GM23248 (cell line): ENCODE measurements around the gene TICRR. TPM values are rescaled to one million over a fixed set of nuclear protein-coding genes. Genes with fewer than 3 reads are reported as not detected.
A peak's percentile ranks its signal among the peaks of the same experiment; 100 is the strongest.

ENCODE experiments used
- DNase-seq: peaks from one replicate; pipeline ENCODE4 v3.0.0-alpha.2; 2015
- H2AFZ ChIP-seq: fragments of 200-600 bp; sonication (generic); 2 replicates; pipeline ENCODE4 v1.6.1; 2016; ENCODE audit warnings: antibody characterized with exemption
- H3F3A ChIP-seq: fragments of 200-600 bp; sonication (generic); 2 replicates; pipeline ENCODE4 v1.6.1; 2016; ENCODE audit warnings: mild to moderate bottlenecking, antibody characterized with exemption, mixed run types; ENCODE audit not compliant: insufficient read depth
- H3K27ac ChIP-seq: fragments of 200-600 bp; sonication (generic); 2 replicates; pipeline ENCODE4 v1.5.1; 2016; ENCODE audit warnings: mild to moderate bottlenecking
- H3K27me3 ChIP-seq: fragments of 200-600 bp; sonication (generic); replicated peaks from 2 replicates; pipeline ENCODE4 v1.6.1; 2016; ENCODE audit warnings: mild to moderate bottlenecking; ENCODE audit not compliant: insufficient read depth
- H3K36me3 ChIP-seq: fragments of 200-600 bp; sonication (generic); 2 replicates; pipeline ENCODE4 v1.6.1; 2016; ENCODE audit warnings: low read depth, mild to moderate bottlenecking
- H3K4me1 ChIP-seq: fragments of 200-600 bp; sonication (generic); 2 replicates; pipeline ENCODE4 v1.6.1; 2016; ENCODE audit warnings: mild to moderate bottlenecking; ENCODE audit not compliant: insufficient read depth
- H3K4me2 ChIP-seq: fragments of 200-600 bp; sonication (generic); one replicate; pipeline ENCODE4 v1.6.1; 2016; ENCODE audit warnings: mild to moderate bottlenecking; ENCODE audit not compliant: unreplicated experiment
- H3K4me3 ChIP-seq: fragments of 200-600 bp; sonication (generic); 2 replicates; pipeline ENCODE4 v1.5.1; 2016; ENCODE audit warnings: mild to moderate bottlenecking
- H3K79me2 ChIP-seq: fragments of 200-600 bp; sonication (generic); 2 replicates; pipeline ENCODE4 v1.6.1; 2016; ENCODE audit warnings: mild to moderate bottlenecking; ENCODE audit not compliant: insufficient read depth
- H3K9ac ChIP-seq: fragments of 200-600 bp; sonication (generic); 2 replicates; pipeline ENCODE4 v1.6.1; 2016; ENCODE audit warnings: mild to moderate bottlenecking
- H3K9me2 ChIP-seq: fragments of 200-600 bp; sonication (generic); 2 replicates; pipeline ENCODE4 v1.6.1; 2016; ENCODE audit warnings: mixed run types, mild to moderate bottlenecking, moderate library complexity; ENCODE audit not compliant: insufficient read depth
- H3K9me3 ChIP-seq: fragments of 200-600 bp; sonication (generic); one replicate; pipeline ENCODE4 v1.6.1; 2017; ENCODE audit warnings: low read depth
- H4K20me1 ChIP-seq: fragments of 200-600 bp; sonication (generic); 2 replicates; pipeline ENCODE4 v1.6.0; 2016; ENCODE audit not compliant: insufficient read depth
- EZH2 ChIP-seq: fragments of 200-600 bp; sonication (generic); IDR thresholded peaks from 2 replicates; pipeline ENCODE4 v1.6.1; 2018; ENCODE audit warnings: antibody characterized with exemption, mild to moderate bottlenecking; ENCODE audit not compliant: insufficient read depth, poor library complexity, severe bottlenecking
- EZH2phosphoT487 ChIP-seq: fragments of 200-600 bp; sonication (generic); IDR thresholded peaks from 2 replicates; pipeline ENCODE4 v1.6.1; 2018; ENCODE audit warnings: antibody characterized with exemption, moderate library complexity, mild to moderate bottlenecking, low read depth; ENCODE audit not compliant: insufficient read depth
- WGBS, 2 experiments: methylation state at CpG; one replicate each; pipeline ENCODE4 v1.1.6; 2015 to 2017; ENCODE audit warnings: low lambda C conversion rate in 2 of 2, low coverage in 1 of 2; ENCODE audit errors: missing lambda C conversion rate in 2 of 2; 5-methylcytosine and 5-hydroxymethylcytosine counted together
- in situ Hi-C: fragments of 300-500 bp; cut with MboI; formaldehyde crosslinking; loops from 2 replicates; pipeline ENCODE4 v1.15.0; 2020
- polyA plus RNA-seq: library from polyadenylated mRNA; unstranded; fragments of >200 nt; fragmentation: Nextera tagmentation; extraction: Ambion mirVana; gene quantifications from 2 replicates; pipeline ENCODE4 v1.2.1, GENCODE V29; 2016
- total RNA-seq: library from RNA; depleted of rRNA; stranded (reverse); fragments of >200 nt; shearing (Covaris generic); gene quantifications from 2 replicates; pipeline ENCODE4 v1.2.3, GENCODE V29; 2014

Gene TICRR
- total and polyA plus RNA-seq, 2 experiments from 2014 or later = 1.2 to 2.3 TPM

DNA sequence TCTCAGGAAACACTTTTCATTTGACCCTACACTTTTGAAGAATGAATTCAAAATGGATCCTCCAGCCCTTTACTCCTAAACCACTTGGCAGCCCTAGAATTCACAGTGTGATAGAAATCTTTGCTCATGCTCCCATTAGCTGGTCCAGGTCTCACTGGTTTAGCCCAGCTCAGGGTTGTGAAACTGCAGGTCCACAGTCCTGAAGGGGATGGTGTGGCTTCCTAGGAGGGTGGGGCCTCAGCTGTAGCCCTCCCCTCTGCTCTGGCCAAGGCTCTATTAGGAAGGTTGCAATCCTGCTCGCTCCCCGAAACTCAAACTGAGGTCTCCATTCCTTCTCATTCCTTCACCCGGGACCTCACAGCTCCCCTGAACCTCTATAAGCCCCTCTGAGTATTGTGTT lies 21.6 kb upstream of the TICRR start:
- Histone ChIP-seq H3K4me3 (no peak overlapping the region), H4K20me1 (no peaks in the 10 kb centered on the region), H3K9me2 (no peaks in the 10 kb centered on the region), H3K27me3 (peaks cover 59% of the 10 kb centered on the region), H3K4me2 (no peak overlapping the region), H3F3A (no peaks in the 10 kb centered on the region), H3K79me2 (no peaks in the 10 kb centered on the region), H3K9ac (no peak overlapping the region), H2AFZ (no peak overlapping the region), H3K4me1 (no peaks in the 10 kb centered on the region), H3K27ac (no peak overlapping the region), H3K9me3 (no peaks in the 10 kb centered on the region), H3K36me3 (no peaks in the 10 kb centered on the region)
- TF ChIP-seq EZH2phosphoT487 = no peak
- no peak for TF ChIP-seq EZH2
- WGBS, 2 experiments = 64 to 82% methylated on average over 3 of the region's 3 CpGs
- in situ Hi-C loops = no loop called here
- no peak for DNase-seq

- TF ChIP-seq EZH2phosphoT487 = no peak
- no peak for TF ChIP-seq EZH2
- no peak for DNase-seq
- no peak overlapping the region for H3K27ac ChIP-seq
- no peaks in the 10 kb centered on the region for H3K36me3 ChIP-seq
- H3K27me3 ChIP-seq = peaks cover 53% of the 10 kb centered on the region
- no peak overlapping the region for H3K4me3 ChIP-seq
- no peaks in the 10 kb centered on the region for H3K4me1 ChIP-seq
- 44 to 47% methylated on average over 7 of the region's 7 CpGs for WGBS, 2 experiments
- H2AFZ ChIP-seq = no peak overlapping the region
- in situ Hi-C loops = no loop called here
- no peaks in the 10 kb centered on the region for H4K20me1 ChIP-seq
- H3K79me2 ChIP-seq = no peaks in the 10 kb centered on the region
- H3K4me2 ChIP-seq = no peak overlapping the region
- no peak overlapping the region for H3K9ac ChIP-seq
- no peaks in the 10 kb centered on the region for H3K9me3 ChIP-seq
- no peaks in the 10 kb centered on the region for H3F3A ChIP-seq
- H3K9me2 ChIP-seq = no peaks in the 10 kb centered on the region
Measured at GRCh38 chr15:89554247-89554646, 21.0 kb upstream of the TICRR start.

- no peaks in the 10 kb centered on the region for H3F3A ChIP-seq
- no peaks in the 10 kb centered on the region for H3K79me2 ChIP-seq
- in situ Hi-C loops = no loop called here
- WGBS, 2 experiments = 67% methylated on average over 3 to 5 of the region's 5 CpGs
- TF ChIP-seq EZH2 (no peak), EZH2phosphoT487 (no peak)
- no peaks in the 10 kb centered on the region for H3K4me1 ChIP-seq
- no peak overlapping the region for H3K27ac ChIP-seq
- H3K9me3 ChIP-seq = no peaks in the 10 kb centered on the region
- H3K27me3 ChIP-seq = peaks cover 52% of the 10 kb centered on the region
- H3K9me2 ChIP-seq = no peaks in the 10 kb centered on the region
- no peak overlapping the region for H3K9ac ChIP-seq
- H2AFZ ChIP-seq = no peak overlapping the region
- H3K4me2 ChIP-seq = no peak overlapping the region
- H3K36me3 ChIP-seq = no peaks in the 10 kb centered on the region
- no peak for DNase-seq
- H4K20me1 ChIP-seq = no peaks in the 10 kb centered on the region
- H3K4me3 ChIP-seq = no peak overlapping the region
Measured at GRCh38 chr15:89555768-89556167, 19.5 kb upstream of the TICRR start.

GRCh38 chr15:89556413-89557262 lies 18.6 kb upstream of the TICRR start:
- Histone ChIP-seq H3K4me3 (no peak overlapping the region), H4K20me1 (no peaks in the 10 kb centered on the region), H3K9ac (no peak overlapping the region), H3K4me2 (no peak overlapping the region), H3K27me3 (peaks cover 51% of the 10 kb centered on the region), H3K4me1 (no peaks in the 10 kb centered on the region), H3K79me2 (no peaks in the 10 kb centered on the region), H2AFZ (no peak overlapping the region), H3K9me2 (no peaks in the 10 kb centered on the region), H3K27ac (no peak overlapping the region), H3K9me3 (no peaks in the 10 kb centered on the region), H3F3A (no peaks in the 10 kb centered on the region), H3K36me3 (no peaks in the 10 kb centered on the region)
- TF ChIP-seq EZH2 (no peak), EZH2phosphoT487 (no peak)
- DNase-seq = peak; percentile 80
- in situ Hi-C loops = no loop called here
- WGBS, 2 experiments = 29 to 35% methylated on average over 9 of the region's 9 CpGs
